HG02798 (cell line): ENCODE measurements around the gene TMEM134.
"Not testable (repeated sequence)": the region's sequence is repeated elsewhere in the genome, so short reads cannot be mapped to it uniquely, and the experiment has no call there.

Experiments
- ATAC-seq: cut with Tn5 transposase; IDR thresholded peaks from one replicate; pipeline ENCODE4 v1.9.1; 2021; ENCODE audit warnings: mild to moderate bottlenecking; ENCODE audit not compliant: unreplicated experiment, poor library complexity

TMEM134 gene

GRCh38 chr11:67486481-67487195, 17.6 kb upstream of the TMEM134 start:
- ATAC-seq: peak; percentile 35

GRCh38 chr11:67485873-67486361, 16.9 kb upstream of the TMEM134 start:
- peak; percentile 17 for ATAC-seq

DNA sequence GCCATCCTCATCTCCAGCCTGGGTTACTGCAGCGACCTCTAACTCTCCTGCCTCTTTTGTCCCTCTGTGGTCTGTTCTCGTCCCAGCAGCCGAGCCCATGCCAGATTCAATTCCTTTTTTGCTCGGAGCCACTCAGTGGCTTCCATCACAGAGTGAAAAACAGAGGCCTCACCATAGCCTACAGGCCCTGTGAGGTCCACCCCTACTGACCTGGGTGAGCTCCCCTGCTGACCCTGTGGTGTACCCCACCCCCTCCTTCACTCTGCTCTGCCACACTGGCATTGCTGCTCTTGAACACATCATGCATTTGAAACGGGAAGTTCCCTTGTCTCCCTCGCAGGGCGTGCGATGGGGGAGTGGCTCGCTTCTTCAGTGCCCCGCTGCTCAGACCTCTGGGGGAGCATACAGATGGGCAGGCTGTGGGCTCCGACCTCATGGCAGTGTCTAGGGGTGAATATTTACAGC, 15.8 kb upstream of the TMEM134 start:
- ATAC-seq: no peak

DNA sequence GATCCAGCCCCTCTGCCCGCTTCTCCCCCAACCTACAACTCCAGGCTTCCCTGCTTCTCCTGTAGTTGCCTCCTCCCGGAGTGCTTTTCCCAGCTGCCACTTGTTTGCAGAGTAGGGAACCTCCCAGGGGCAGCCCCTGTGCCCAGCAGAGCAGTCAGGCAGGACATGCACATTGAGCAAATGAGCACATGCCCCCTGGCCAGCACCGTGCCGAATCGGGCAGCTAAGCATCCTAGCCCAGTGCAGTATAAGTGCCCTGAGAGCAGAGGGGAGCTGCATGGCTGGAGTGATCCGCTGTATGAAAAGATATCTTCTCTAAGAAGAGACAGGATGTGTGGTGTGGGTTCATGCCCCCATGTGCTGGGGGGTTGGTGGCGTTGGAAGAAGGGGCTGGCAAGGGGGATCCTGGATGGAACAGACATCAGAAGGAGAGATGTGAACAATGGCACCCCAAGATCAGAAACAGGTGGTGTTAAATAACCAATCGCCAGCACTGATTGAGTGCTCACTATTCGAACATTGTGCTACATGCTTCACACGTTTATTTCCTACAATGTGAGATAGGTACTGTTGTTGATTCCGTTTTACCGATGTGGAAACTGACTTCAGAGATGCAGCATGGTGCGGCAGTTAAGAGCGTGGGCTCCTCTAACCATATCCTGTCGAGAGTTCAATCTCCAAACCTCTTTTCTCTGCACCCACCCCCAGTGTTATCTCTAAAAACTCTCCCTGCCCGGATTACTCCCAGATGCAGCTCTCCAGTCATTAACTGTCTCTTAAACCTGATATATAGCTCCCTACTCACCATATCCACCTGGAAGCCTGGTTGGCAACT, 15.0 kb upstream of the TMEM134 start:
- ATAC-seq: no peak

DNA sequence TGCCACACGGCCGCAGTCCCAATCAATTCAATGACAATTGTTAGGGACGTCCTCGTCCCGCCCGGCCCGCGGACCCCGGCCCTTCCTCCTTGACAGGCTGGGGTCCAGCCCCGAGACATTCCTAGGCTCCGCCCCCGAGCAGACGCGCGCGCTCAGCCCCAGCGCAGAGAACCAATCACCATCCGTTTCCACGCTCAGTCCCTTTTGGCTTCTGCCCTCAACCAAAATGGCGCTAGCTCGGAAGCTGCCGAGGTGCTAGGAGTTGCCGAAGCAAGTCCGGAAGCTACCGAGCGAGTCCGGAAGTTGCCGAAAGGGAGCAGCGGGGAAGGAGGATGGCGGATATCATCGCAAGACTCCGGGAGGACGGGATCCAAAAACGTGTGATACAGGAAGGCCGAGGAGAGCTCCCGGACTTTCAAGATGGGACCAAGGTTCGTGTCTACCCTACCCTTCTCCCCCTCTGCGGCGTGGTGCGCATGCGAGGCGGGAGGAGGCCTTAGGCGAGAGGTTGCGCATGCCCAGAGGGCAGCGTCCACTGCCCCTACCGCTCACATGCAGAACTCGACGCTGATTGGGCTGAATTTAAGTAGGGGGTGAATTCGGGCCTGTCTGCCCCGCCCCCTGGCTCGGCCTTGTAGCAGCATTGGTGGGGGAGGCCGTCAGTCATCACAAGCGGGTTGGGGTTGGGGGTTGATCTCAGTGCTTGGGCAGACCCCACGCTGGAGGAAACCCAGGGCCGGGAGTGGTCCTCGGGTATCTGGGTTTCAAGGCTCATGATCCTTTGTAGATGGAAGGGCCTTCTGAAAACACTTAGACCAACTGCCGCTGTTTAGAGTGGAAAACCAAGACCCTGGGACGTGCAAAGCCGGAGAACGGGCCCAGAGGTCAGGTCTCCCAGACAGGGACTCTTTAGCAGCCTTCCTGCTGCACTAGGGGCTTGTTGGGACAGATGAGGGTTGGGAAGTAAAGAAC, 14.1 kb upstream of the TMEM134 start, which contains the start of gene AIP:
AIP (plus strand) TSS at position 200 of the 972 bp plus-strand sequence; CDS start at position 333, 133 bp downstream.
- peak; percentile 77 for ATAC-seq

DNA sequence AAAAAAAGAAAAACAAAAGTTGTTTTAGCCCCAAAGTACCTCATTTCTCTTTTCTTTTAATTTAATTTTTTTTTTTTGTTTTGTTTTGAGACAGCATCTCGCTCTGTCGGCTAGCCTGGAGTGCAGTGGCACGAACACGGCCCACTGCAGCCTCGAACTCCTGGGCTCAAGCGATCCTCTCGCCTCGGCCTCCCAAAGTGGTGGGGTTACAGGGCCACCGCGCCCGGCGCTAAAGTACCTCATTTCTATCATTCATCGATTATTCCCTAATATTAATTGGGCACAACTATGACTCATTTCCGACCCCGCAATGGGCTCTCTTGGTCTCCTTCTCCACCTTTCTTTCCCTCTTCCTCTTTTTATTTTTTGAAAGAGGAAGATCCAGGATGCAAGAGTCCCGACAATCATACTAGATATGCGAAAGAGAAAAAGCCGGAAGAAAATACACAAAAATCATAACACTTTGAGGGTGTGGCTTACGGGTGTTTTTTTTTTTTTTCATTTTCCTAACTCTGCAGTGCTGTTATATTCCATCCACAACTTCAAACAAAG, 13.3 kb upstream of the TMEM134 start:
- ATAC-seq: no peak

DNA sequence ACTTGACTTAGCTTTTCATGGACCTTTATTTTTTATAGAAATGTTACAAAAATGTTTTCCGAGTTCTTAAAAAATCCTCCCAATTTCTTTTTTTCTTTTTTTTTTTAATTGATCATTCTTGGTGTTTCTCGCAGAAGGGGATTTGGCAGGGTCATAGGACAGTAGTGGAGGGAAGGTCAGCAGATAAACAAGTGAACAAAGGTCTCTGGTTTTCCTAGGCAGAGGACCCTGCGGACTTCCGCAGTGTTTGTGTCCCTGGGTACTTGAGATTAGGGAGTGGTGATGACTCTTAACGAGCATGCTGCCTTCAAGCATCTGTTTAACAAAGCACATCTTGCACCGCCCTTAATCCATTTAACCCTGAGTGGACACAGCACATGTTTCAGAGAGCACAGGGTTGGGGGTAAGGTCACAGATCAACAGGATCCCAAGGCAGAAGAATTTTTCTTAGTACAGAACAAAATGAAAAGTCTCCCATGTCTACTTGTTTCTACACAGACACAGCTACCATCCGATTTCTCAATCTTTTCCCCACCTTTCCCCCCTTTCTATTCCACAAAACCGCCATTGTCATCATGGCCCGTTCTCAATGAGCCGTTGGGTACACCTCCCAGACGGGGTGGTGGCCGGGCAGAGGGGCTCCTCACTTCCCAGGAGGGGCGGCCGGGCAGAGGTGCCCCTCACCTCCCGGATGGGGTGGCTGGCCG, 8.4 kb upstream of the TMEM134 start:
- ATAC-seq: not testable (repeated sequence)

DNA sequence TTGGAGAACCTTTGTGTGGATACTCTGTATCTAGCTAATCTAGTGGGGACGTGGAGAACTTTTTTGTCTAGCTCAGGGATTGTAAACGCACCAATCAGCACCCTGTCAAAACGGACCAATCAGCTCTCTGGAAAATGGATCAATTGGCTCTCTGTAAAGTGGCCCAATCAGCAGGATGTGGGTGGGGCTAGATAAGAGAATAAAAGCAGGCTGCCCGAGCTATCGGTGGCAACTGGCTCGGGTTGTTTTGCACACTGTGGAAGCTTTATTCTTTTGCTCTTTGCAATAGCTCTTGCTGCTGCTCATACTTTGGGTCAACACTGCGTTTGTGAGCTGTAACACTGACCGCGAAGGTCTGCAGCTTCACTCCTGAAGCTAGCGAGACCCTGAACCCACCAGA, 7.6 kb upstream of the TMEM134 start:
- ATAC-seq: not testable (repeated sequence)

GRCh38 chr11:67472882-67473281, 3.8 kb upstream of the TMEM134 start:
- ATAC-seq: no peak

GRCh38 chr11:67470337-67471002, 1.4 kb upstream of the TMEM134 start:
- no peak for ATAC-seq

DNA sequence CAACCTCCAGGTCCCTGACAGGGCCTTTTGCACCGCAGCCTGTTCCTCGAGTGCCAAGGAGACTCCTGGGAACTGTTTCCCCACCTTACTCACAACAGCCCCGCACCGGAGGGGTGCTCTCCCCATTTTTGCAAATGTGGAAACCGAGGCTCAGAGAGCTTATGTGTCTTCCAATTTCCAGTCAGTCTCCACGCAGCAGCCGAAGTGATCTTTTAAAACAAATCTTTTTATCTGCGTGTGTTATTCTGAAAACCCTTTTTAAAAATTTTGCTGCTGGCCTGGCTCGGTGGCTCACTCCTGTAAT, 409 bp upstream of the TMEM134 start:
- no peak for ATAC-seq

DNA sequence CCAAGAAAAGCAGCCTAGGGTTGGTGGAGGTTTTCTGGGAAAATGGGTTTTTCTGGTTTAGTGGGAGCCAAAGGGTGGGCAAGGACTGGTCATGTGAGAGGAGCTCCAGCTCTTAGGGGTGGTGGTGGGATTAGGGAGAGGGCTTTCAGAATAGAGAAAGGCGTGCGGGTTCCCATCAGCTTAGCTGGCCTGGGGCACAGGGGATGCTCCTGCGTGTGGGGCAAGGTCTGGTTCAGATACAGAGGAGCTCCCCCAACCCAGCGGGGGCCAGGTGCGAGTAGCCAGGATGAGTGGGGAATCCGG, 644 bp downstream of the TMEM134 start:
- no peak for ATAC-seq

DNA sequence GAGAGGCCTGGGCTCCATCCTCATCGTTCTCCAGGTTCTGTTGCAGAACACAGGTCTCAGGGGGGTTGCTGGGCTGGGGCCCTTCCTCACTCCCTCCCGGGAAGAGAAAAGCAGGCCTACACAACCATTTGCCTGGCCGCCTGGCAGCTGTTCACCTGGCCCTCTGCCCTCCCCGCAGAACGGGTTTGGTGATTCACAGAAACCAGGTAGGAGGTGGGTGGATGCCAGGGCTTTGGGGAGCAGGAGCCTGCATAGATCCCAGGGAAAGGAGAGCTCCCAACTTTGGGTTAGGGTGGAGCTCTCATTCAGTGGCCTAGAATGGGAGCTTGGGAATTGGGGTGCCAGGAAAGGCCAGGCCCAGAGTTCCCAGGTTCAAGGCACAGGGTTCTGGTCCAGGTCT, 995 bp downstream of the TMEM134 start:
- ATAC-seq: no peak

DNA sequence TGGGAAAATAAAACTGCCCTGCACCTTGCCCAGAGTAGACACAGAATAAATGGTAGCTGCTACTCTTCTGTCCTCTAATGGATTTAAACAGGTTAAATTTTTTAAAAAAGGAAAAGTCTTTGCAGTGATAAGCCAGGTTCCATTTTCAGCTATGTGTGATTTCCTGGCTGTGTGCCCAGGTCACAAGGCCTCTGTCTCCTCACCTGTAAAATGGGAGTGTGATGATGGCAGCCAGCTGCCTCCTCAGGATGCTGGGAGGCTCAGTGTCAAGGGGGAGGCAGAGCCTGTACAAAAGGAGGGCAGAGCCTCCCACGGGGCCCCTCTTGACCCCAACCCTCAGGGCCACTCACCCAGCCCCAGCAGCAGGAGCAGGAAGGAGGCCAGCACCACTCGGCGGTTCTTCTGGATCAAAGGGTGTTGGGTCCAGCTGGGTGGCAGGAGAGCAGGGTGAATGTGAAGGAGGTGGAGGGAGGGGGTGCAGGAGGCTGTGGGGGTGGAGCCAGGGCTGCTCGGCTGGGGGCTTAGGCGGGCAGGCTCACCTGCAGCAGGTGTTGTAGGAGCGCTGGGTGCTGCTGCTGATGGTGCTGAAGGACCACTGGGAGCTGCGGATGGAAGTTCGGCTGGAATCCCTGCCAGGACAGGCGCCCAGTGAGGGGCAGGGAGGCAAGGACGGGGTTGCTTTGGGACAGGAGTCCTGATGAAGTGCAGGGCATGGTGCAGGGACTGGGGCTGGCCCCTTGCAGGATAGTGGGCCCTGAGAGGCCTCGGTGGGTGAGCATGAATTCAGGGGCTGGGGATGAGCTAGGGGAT, 1.9 kb downstream of the TMEM134 start:
- no peak for ATAC-seq

GRCh38 chr11:67466367-67466766, 2.7 kb downstream of the TMEM134 start:
- no peak for ATAC-seq

DNA sequence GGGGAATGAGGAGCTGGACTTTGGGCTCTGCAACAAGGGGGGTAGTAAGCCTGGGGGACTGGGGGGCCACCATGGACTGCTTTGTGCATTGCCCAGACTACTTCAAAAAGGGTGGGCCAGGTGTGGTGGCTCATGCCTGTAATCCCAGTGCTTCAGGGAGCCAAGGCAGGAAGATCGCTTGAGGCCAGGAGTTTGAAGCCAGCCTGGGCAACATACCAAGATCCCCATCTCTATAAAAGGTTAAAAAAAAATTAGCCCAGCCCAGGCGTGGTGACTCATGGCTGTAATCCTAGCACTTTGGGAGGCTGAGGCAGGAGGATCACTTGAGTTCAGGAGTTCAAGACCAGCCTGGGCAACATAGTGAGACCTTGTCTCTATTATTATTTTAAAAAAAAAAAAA, 3.5 kb downstream of the TMEM134 start:
- not testable (repeated sequence) for ATAC-seq

DNA sequence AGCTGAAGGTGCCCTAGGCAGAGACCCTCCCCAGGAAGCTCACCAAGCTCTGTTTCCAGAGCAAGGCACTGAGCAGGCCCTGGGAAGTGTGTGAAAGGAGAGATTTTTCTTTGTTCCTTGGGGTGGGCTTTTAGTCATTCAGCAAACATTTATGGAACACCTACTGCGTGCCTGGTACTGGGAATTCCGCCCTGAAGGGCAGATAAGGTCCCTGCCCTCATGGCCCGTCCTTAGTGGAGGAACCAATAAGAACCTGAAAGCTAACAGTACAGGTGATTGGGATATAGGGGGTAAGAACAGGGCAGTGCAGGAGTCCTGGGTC, 3.9 kb downstream of the TMEM134 start:
- ATAC-seq: no peak

- peak; percentile 62 for ATAC-seq
Measured at GRCh38 chr11:67464411-67465188, 4.5 kb downstream of the TMEM134 start.
